AG04449 (cell line): ENCODE results near the gene SACM1L.
"Not testable (repeated sequence)": the region's sequence is repeated elsewhere in the genome, so short reads cannot be mapped to it uniquely, and the experiment has no call there.

ENCODE experiments used
- CTCF ChIA-PET: fragments of 350-600 bp; formaldehyde crosslinking; extraction: SDS; loops from one replicate; lab custom pipeline; 2021; ENCODE audit warnings: antibody characterized with exemption; lab: Yijun Ruan, JAX
- POLR2A ChIA-PET: fragments of 400-600, 350-600 bp; formaldehyde crosslinking; extraction: SDS; loops from one replicate; lab custom pipeline; 2020; ENCODE audit warnings: antibody characterized with exemption, inconsistent platforms; lab: Yijun Ruan, JAX
- DNase-seq: peaks from one replicate; pipeline ENCODE4 v3.0.0-alpha.2; 2010; ENCODE audit warnings: low read depth, low spot score
- H3K4me3 ChIP-seq: 2 replicates; pipeline ENCODE4 v1.5.1; 2011; ENCODE audit warnings: low read depth, mild to moderate bottlenecking, control low read depth, low read length
- CTCF ChIP-seq: IDR thresholded peaks from one replicate; pipeline ENCODE4 v1.5.1; 2011; ENCODE audit warnings: mild to moderate bottlenecking, moderate library complexity, low read length, control low read depth, inconsistent platforms; ENCODE audit not compliant: insufficient read depth; ENCODE audit errors: missing control alignments

The SACM1L gene

GRCh38 chr3:45753095-45753494 lies 63.9 kb downstream of the SACM1L start:
- CTCF ChIA-PET = interaction anchor here (0.6 to 6.5 kb wide), 4 partner anchors 8 to 326 kb away, joined by 3 to 53 read pairs (median 5); no protein-coding TSS in a partner anchor
- DNase-seq = no peak
- TF ChIP-seq CTCF = no peak
- no peak overlapping the region for H3K4me3 ChIP-seq
- POLR2A ChIA-PET = no interaction called here

DNA sequence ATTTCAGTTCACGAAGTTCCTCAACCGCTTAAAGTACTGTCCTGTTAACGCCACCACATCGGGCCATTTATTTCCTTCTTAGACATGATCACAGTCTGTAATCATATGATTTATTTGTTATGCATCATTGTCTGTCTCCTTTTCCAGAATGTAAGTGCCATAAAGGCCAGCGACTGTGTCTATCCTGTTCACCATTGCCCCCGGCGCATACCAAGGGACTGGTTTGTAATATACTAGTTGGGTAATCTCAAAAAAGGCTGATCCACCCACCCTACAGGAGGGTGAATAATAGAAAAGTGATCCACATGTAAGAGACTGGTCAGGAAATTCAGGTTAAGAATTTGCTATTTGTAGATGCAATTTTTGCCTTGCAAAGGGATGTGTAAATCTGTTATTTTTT lies 65.3 kb downstream of the SACM1L start:
- POLR2A ChIA-PET = no interaction called here
- TF ChIP-seq CTCF = no peak
- H3K4me3 ChIP-seq = no peak overlapping the region
- DNase-seq = no peak
- CTCF ChIA-PET = interaction anchor here (1.7 to 2.8 kb wide), 2 partner anchors 175 to 322 kb away, joined by 5 to 6 read pairs; no protein-coding TSS in a partner anchor

GRCh38 chr3:45756055-45756454 lies 66.9 kb downstream of the SACM1L start:
- no peak for TF ChIP-seq CTCF
- ChIA-PET CTCF (interaction anchor here (1.7 to 2.1 kb wide), 2 partner anchors 183 to 320 kb away, joined by 5 to 6 read pairs; no protein-coding TSS in a partner anchor), POLR2A (no interaction called here)
- no peak for DNase-seq
- H3K4me3 ChIP-seq = no peak overlapping the region

GRCh38 chr3:45757141-45757540 lies 67.9 kb downstream of the SACM1L start:
- CTCF ChIA-PET = interaction anchor here (2.1 kb wide), 1 partner anchor 181 kb away, joined by 6 read pairs; no protein-coding TSS in a partner anchor
- POLR2A ChIA-PET, DNase-seq, H3K4me3 ChIP-seq: not testable (repeated sequence)

DNA sequence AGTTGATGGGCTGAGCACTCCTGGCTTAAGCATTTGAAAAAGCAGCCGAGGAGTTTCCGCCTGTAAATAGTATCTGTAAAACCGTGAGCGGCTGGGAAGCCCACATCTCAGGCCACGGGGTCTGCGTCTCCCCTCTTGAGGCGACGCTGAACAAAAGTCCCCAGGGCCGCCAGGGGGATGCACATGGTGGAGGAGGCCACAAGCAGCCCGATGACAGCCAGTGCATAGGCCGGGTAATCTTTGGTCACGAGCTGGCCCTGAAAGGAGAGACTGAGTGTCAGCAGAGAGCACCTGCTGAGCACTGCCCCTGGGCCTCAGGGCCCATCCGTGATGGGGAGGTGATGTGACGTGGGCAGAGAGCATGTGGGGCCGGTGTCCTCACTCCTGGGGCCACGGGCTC lies 69.7 kb downstream of the SACM1L start:
- H3K4me3 ChIP-seq = no peak overlapping the region
- DNase-seq = no peak
- POLR2A ChIA-PET = no interaction called here
- no peak for TF ChIP-seq CTCF
- CTCF ChIA-PET = interaction anchor here (1.1 to 6.6 kb wide), 10 partner anchors 9 to 720 kb away, joined by 3 to 139 read pairs (median 42); no protein-coding TSS in a partner anchor

GRCh38 chr3:45759851-45760250 lies 70.7 kb downstream of the SACM1L start:
- no peak for DNase-seq
- CTCF ChIA-PET = interaction anchor here (0.6 to 6.6 kb wide), 19 partner anchors 9 to 721 kb away, joined by 3 to 139 read pairs (median 10); partner anchors contain the start of gene SACM1L
- POLR2A ChIA-PET = no interaction called here
- H3K4me3 ChIP-seq = no peak overlapping the region
- no peak for TF ChIP-seq CTCF
